Posterior cingulate gyrus (tissue), 11 donors: ENCODE measurements around the gene E4F1.
"Not testable (repeated sequence)": the region's sequence is repeated elsewhere in the genome, so short reads cannot be mapped to it uniquely, and the experiment has no call there.

Experiments
- DNase-seq, 10 donors: peaks; one replicate each; pipeline versions ENCODE4 v3.0.0 to v3.0.0-alpha.2; 2020 to 2021; ENCODE audit warnings: mixed read lengths in 3 of 10
- intact Hi-C: fragments of 100-400 bp; cut with DNase I; formaldehyde crosslinking; loops from one replicate; pipeline ENCODE4 v1.15.1; 2023

The E4F1 gene

DNA sequence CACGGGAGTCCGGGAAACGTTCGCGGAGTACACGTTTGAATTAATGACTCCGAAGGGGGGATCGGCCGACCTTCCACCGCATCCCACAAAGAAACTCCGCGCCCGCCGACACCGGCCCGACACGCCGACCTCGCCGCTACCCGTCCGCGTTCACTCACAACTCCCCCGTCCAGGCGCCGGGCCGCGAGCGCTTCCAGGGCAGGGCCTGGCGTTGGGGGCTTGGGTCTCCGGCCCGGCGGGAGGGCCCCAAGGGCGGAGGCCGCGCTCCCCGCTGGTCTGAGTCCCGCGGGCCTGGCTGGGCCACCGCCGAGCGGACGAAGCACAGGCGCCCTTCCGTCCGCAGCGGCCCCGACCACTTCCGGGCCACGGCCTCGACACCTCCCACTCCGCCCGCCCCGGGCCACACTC, 44.1 kb downstream of the E4F1 start:
- DNase-seq, intact Hi-C loops: not testable (repeated sequence)

DNA sequence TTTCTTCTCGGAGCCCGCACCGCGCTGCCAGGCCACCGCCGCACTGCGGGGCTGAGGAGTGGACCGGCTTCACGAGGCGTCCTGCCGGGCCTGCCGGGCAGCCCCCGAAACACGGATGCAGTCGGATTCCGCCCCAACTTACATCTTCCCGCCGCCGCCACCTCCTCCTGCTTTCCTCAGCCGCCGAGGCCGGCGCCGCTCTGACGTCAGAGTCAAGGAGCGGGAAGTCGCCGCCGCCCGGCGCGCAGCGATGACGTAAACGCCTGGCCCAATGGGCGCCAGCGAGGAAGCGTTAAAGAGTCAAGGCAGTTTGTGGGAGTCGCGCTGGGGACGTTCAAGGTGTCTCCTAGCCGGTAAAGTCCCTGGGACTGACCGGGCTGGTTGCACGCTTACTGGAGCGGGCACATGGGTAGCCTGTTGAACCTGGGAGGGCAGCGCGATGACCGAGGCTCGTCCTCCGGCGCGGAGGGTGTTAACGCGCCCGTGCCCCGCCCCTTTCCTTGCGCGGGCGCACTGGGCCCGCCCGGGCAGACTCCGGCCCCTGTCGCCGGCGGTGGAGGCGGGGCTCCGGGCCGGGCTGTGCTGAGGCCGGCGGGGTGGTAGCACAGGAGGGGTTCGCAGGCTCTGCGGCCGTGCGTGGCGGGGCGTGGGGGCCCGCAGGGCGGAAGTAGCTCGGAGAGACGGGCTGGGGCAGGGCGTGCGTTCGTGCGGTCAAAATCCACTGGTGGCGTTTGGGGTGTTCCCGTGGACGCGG, 44.7 kb downstream of the E4F1 start, which contains the start of gene RNPS1:
TSS of gene RNPS1 (minus strand) at position 214 of the 754 bp plus-strand sequence. CDS start 3,483 bp downstream, outside the sequence.
- peak; percentile 91 to 99 (median 94) for DNase-seq
- intact Hi-C loops = loop anchor here (1.0 kb wide), 1 partner anchor 63 kb away; the partner anchor contains the start of gene MLST8

- intact Hi-C loops = no loop called here
Observed at GRCh38 chr16:2270070-2270462, 46.7 kb downstream of the E4F1 start.

DNA sequence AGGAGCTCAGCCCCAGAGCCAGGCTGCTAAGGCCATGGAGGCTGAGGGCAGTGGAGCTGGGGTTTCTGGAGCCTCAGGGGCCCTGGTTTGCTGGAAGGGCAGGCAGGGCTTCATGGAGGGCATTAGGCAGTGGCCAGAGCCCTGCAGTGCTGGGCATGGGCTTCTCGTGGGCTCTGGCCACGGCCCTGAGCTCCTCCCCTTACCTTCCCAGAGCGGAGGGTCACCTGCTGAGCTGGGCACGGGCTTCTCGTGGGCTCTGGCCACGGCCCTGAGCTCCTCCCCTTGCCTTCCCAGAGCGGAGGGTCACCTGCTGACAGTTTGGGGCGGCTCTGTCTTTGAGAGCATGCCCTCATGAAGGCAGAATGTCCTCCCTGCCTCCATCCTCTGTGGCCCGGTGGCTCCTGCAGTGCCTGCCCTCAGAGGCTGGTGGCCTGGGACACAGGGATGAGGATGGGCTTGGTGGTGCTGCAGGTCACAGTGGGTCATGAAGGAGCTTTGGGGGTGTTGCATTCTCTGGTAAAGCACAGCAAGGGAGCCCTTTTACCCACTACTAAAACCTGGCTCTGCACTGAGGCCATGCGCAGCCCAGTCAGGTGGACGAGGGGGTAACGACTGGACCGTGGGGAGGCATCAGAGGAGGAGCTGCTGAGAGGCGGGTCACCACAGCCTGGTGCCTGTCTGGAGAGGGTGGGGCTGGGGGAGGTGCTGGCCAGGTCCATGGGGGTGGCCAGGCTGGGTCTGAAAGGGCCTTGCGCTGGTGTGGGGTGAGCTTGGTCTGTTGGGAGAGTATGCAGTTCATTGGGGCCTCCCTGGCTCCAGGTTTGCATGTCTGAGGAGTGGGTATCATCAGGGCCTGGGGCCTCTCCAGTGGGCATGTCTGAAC, 47.4 kb downstream of the E4F1 start:
- intact Hi-C loops = no loop called here
- no peak for DNase-seq

More at GRCh38 chr16:2270070-2270462, 46.7 kb downstream of the E4F1 start:
- peak in 1 of 10 donors; percentile 77 for DNase-seq

GRCh38 chr16:2271848-2272461, 48.6 kb downstream of the E4F1 start:
- intact Hi-C loops = no loop called here
- no peak for DNase-seq

GRCh38 chr16:2273484-2273883, 50.1 kb downstream of the E4F1 start:
- peak in 1 of 10 donors; percentile 78 for DNase-seq
- intact Hi-C loops = no loop called here

- intact Hi-C loops = no loop called here
- DNase-seq = peak in 1 of 10 donors; percentile 67
Observed at GRCh38 chr16:2273931-2274330, 50.5 kb downstream of the E4F1 start.

DNA sequence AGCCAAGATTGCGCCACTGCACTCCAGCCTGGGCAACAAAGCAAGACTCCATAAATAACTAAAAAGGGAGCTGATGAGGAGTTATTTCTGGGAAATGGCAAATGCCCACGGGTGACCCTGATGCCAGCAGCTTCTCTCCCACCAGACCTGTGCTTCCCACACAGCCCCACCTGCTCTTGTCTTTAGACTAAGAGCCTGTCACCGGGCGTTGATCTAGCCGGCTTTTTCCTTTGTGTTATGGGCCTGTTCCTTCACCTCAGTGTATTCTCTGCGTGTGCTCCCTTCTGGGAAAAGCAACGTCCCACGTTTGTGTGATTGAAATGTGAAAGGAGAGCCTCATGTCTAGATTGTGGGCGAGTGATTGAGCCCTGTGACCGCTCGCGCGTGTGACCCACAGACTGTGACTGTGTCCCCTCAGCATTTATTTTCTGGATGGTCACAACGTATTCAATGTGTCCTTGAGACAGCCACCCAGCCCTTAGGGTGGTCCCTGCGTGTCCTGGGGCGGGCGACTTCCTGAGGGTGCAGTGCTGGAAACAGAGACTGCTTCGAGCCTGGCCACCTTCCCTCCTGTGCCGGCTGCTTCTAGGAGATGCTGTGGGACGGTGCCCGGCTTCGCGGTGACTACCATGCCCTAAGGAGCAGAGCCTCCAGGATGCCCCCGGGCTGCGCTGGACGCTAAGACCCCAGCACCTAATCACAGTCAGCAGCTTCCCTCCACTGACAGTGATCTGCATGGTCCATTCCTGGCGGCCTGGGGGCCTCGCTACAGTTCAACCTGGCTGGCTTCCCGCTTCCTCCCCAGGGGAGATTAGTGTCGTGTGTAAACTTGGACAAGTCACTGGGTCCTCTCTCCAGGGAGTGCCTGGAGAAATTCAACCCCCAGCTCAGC, 52.3 kb downstream of the E4F1 start:
- peak in 1 of 10 donors; percentile 78 for DNase-seq
- intact Hi-C loops = no loop called here

GRCh38 chr16:2276368-2277195, 53.2 kb downstream of the E4F1 start:
- peak in 2 of 10 donors; percentile 38 to 90 for DNase-seq
- intact Hi-C loops = no loop called here

DNA sequence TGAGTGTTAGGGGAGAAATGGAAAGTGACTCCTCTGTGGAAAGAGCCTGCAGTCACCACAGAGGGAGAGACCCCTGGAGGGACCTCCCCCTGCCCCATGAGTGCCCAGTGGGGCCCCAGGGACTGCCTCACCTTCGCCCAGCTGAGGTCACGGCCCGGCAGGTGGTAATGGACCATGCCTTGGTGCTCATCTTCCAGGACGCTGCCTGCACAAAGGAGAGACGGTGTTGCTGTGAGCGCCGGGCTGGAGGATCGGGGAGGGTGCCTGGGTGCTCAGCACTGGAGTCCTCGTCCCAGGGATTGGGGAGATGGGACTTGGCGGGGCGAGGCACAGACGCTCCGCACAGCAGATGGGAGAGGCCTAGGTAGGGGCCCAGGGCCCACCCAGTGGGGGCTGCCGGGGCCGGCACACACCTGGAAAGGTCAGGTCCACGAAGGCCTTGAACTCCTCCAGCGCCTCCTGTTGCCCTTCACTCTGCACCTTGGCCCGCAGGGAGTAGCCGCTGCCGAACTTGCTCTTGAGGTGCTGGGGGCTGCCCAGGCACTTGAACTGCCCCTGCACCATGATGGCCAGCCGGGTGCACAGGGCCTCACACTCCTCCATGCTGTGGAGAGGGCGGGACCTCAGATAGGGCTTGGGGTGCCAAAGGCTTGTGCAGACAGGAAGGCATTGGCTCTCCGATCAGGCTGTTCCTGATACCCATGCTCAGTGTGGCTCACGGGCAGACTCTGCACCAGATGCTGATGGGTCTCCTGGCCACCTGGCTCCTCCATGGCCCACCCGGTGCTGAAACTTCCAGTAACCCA, 54.3 kb downstream of the E4F1 start:
- peak in 1 of 10 donors; percentile 83 for DNase-seq
- intact Hi-C loops = no loop called here

DNA sequence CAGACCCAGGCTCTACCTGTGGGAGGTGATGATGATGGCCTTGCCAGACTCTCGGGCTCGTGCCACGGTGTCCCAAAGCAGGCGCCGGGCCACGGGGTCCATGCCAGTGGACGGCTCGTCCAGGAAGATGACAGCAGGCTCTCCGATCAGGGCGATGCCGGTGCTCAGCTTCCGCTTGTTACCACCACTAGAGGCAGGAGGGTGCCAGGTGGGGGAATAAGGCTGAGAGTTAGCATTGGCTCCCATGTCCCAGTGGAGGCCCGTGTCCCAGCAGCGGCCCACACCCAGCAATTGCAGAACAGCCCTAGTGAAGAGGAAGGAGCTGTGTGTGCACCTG, 54.8 kb downstream of the E4F1 start:
- intact Hi-C loops = no loop called here
- peak in 1 of 10 donors; percentile 78 for DNase-seq

DNA sequence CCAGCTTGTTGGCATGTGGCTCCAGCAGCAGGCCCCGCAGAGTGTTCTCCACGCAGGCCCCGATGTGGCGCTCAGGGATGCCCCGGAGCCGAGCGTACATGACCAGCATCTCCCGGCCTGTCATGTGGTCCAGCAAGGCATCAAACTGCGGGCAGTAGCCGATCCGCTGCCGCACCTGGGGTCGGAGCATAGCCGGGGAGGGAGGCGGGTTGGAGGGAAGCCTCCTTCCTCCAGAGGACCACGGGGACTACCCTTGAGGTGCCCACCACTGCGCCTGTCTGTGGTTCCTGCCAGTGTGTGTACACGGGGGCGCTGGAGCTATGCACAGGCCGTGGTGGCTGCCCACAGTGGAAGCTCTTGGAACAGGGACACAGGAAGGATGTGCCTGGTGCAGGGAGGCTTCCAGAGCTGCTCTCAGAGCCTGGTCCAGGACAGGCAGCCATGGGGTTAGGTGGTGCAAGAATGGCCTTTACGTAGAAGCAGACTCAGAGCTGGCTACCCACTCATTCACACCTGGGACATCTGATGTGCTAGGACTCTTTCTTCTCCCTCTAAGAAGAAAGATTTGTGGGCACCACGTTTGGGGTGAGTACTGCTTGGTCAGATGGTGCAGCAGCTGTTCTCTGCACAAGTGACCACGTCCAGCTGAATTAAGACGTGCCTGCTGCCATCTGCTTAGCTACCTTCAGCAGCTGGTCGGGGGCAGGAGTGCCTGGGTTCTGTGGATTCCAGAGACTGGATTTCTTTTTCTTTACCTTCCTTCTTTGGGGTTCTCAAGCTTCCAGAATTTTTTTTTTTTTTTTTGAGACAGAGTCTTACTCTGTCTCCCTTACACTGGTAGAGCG, 55.8 kb downstream of the E4F1 start:
- intact Hi-C loops = no loop called here
- DNase-seq = peak in 6 of 10 donors; percentile 42 to 92 (median 60)

GRCh38 chr16:2280461-2280860, 57.1 kb downstream of the E4F1 start:
- intact Hi-C loops = no loop called here
- DNase-seq = peak in 1 of 10 donors; percentile 46

- peak in 1 of 10 donors; percentile 62 for DNase-seq
- intact Hi-C loops = no loop called here
Observed at GRCh38 chr16:2280981-2281542, 57.7 kb downstream of the E4F1 start.

DNA sequence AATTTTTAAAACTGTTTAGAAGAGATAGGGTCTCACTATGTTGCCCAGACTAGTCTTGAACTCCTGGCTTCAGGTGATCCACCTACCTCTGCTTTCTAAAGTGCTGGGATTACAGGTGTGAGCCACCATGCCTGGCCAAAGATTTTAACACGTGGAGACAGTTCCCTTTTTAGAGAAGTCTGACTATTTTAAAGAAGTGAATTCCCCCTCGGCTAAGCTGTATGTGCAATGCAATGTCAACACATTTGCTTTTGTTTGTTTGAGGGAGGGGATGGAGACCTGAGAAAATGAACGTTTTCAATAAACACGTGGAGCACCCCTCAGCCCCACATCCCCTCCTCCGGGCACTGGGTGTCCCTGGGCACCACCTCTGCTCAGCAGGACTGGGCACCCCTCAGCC, 58.9 kb downstream of the E4F1 start:
- intact Hi-C loops = no loop called here
- no peak for DNase-seq

DNA sequence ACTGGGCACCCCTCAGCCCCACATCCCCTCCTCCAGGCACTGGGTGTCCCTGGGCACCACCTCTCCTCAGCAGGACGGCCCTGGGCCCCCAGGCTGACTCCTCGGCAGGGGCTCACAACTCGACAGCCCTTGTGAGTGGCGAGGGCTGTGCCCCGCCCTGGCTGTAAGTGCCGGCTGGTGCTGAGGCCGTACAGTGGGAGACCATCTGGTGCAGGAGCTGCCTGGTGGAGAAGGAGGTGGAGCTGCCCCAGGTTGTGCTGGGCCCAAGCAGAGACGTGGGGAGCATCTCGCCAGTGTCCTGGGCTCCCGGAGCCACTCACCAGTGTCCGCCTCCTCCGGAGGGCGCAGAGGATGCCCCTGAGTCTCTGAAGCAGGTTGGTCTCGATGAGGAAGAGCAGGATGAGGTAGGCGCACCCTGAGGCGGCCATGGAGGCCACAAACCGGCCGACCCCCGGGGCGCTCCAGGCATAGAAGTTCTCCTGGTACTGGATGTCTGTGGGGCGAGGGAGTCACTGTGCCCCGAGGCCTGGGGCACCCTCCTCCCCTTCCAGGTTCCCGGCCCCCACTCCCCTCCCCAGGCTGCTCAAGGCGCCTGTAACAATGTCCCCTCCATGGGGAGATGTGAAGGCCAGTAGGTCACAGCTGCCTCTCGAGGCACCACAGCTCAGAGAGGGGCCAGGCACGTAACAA, 59.6 kb downstream of the E4F1 start:
- intact Hi-C loops = no loop called here

More for the DNA sequence above, 59.6 kb downstream of the E4F1 start:
- no peak for DNase-seq
